ENCODE measurements around the gene CEP55.

GRCh38 chr10:93513091-93513490 lies 16.7 kb downstream of the CEP55 start:
- TF ChIP-seq CTCF (conservative IDR thresholded peaks at IDR 0.05; ENCODE audit: low read depth, low read length) (no peak), EZH2 (IDR thresholded peaks at IDR 0.05; ENCODE audit: borderline replicate concordance, low read depth, low read length, poor library complexity, severe bottlenecking) (no peak)
